HG02970 (cell line): Measurements from ENCODE around the gene PACRGL.

Source experiments
- ATAC-seq: cut with Tn5 transposase; IDR thresholded peaks from one replicate; pipeline ENCODE4 v1.9.1; 2021; ENCODE audit warnings: mild to moderate bottlenecking, moderate library complexity, moderate number of reproducible peaks; ENCODE audit not compliant: unreplicated experiment, low FRiP score

The PACRGL gene

GRCh38 chr4:20700007-20700761 lies at the start of gene PACRGL:
Gene PACRGL (plus strand): TSS chr4:20700458. CDS start chr4:20704482, 4,024 bp downstream.
- peak; percentile 100 for ATAC-seq

- ATAC-seq = no peak
Observed at GRCh38 chr4:20652226-20652885, 47.9 kb upstream of the PACRGL start.

- ATAC-seq = no peak
Observed at GRCh38 chr4:20658456-20658855, 41.8 kb upstream of the PACRGL start.

- no peak for ATAC-seq
Observed at GRCh38 chr4:20662851-20663250, 37.4 kb upstream of the PACRGL start.

- ATAC-seq = no peak
Observed at GRCh38 chr4:20666012-20666860, 34.0 kb upstream of the PACRGL start.

- ATAC-seq = no peak
Observed at GRCh38 chr4:20672262-20672661, 28.0 kb upstream of the PACRGL start.

GRCh38 chr4:20675786-20676185 lies 24.5 kb upstream of the PACRGL start:
- ATAC-seq = no peak

GRCh38 chr4:20676501-20677197 lies 23.6 kb upstream of the PACRGL start:
- ATAC-seq = no peak

- no peak for ATAC-seq
Observed at GRCh38 chr4:20678400-20678799, 21.9 kb upstream of the PACRGL start.

- no peak for ATAC-seq
Observed at GRCh38 chr4:20679951-20680350, 20.3 kb upstream of the PACRGL start.

GRCh38 chr4:20680736-20681135 lies 19.5 kb upstream of the PACRGL start:
- no peak for ATAC-seq

GRCh38 chr4:20681271-20681670 lies 19.0 kb upstream of the PACRGL start:
- no peak for ATAC-seq

- ATAC-seq = no peak
Observed at GRCh38 chr4:20682853-20683252, 17.4 kb upstream of the PACRGL start.

GRCh38 chr4:20683766-20684165 lies 16.5 kb upstream of the PACRGL start:
- ATAC-seq = no peak

GRCh38 chr4:20684852-20685763 lies 15.2 kb upstream of the PACRGL start:
- no peak for ATAC-seq

- ATAC-seq = no peak
Observed at GRCh38 chr4:20687864-20688263, 12.4 kb upstream of the PACRGL start.

- no peak for ATAC-seq
Observed at GRCh38 chr4:20696815-20697214, 3.4 kb upstream of the PACRGL start.

GRCh38 chr4:20698382-20698781 lies 1.9 kb upstream of the PACRGL start:
- no peak for ATAC-seq

GRCh38 chr4:20698820-20699219 lies 1.4 kb upstream of the PACRGL start:
- ATAC-seq = no peak

- ATAC-seq = no peak
Observed at GRCh38 chr4:20711335-20711734, 11.1 kb downstream of the PACRGL start.
